Embryonic facial prominence (tissue), 1 donor: Measurements from ENCODE around the gene PDE4A.
"Not testable (repeated sequence)": the region's sequence is repeated elsewhere in the genome, so short reads cannot be mapped to it uniquely, and the experiment has no call there.

Source experiments
- DNase-seq: peaks from one replicate; pipeline ENCODE4 v3.0.0-alpha.2; 2016; ENCODE audit errors: extremely low spot score

Gene PDE4A

DNA sequence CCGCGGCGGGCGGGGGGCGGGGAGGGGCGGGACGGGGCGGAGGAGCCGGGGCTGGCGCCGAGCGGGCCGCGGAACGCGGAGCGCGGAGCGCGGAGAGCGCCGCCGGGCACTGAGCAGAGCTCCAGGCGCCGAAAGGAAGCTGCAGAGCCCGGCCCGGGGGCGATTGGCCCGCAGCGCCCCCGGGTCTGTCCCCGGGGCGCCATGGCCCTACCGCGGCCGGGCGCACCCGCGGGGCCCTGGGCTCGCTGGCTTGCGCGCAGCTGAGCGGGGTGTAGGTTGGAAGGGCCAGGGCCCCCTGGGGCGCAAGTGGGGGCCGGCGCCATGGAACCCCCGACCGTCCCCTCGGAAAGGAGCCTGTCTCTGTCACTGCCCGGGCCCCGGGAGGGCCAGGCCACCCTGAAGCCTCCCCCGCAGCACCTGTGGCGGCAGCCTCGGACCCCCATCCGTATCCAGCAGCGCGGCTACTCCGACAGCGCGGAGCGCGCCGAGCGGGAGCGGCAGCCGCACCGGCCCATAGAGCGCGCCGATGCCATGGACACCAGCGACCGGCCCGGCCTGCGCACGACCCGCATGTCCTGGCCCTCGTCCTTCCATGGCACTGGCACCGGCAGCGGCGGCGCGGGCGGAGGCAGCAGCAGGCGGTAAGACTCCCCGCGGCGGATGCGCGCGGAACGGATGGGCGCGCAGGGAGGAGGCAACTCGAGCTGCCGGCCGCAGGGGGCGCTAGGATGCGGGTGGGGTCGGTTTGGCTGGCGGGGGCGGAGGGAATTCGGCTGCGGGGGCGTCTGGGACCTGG, at the start of gene PDE4A:
Gene PDE4A, plus strand, starts transcription at position 95 of the 796 bp plus-strand sequence. Its CDS starts 227 bp downstream, at position 322.
- DNase-seq = no peak

GRCh38 chr19:10372690-10373089, 47.6 kb upstream of the PDE4A start:
- no peak for DNase-seq

DNA sequence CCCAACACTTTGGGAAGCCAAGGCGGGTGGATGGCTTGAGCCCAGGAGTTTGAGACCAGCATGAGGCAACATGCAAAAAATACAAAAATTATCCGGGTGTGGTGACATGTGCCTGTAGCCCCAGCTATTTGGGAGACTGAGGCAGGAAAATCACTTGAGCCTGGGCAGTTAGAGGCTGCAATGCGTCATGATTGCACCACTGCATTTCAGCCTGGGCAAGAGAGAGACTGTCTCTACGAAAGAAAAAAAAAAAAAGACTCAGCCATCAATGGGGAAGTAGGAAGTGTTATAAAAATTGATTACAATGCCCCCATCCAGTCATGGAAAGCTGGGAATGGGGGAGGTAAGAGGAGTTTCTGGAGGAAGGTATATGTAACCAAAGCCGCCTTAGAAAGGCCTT, 45.4 kb upstream of the PDE4A start:
- no peak for DNase-seq

DNA sequence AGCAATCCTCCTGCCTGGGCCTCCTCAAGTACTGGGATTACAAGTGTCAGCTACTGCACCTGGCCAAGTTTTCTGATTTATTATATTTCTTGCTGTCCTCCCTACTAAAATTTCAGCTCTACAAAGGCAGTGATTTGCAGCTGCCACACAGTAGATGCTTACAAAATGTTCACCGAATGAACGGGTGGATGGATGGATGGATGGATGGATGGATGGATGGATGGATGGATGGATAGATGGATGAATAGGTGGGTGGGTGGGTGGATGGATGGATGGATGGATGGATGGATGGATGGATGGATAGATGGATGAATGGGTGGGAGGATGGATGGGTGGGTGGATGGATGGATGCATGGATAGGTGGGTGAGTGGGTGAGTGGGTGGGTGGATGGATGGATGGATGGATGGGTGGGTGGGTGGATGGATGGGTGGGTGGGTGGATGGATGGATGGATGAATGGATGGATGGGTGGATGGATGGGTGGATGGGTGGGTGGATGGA, 43.1 kb upstream of the PDE4A start:
- not testable (repeated sequence) for DNase-seq

DNA sequence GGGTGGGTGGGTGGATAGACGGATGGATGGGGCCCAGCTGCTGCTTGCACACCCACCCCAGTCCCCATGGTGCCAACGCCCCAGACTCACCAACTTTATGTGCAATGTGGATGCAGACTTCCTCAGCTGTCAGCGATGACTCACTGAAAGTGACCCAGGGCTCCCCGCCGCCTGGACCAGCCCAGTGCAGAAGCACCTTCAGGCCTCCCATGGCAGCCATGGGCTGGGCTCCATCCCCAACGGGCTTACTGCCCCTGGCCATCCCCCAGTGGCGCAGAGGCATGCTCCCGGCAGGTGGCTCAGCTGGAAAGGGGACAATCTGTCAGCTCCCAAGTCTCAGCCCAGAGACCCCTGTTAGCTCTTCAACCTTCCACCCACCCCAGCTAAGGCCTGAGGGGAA, 42.2 kb upstream of the PDE4A start:
- no peak for DNase-seq

GRCh38 chr19:10379880-10380312, 40.4 kb upstream of the PDE4A start:
- DNase-seq = no peak

DNA sequence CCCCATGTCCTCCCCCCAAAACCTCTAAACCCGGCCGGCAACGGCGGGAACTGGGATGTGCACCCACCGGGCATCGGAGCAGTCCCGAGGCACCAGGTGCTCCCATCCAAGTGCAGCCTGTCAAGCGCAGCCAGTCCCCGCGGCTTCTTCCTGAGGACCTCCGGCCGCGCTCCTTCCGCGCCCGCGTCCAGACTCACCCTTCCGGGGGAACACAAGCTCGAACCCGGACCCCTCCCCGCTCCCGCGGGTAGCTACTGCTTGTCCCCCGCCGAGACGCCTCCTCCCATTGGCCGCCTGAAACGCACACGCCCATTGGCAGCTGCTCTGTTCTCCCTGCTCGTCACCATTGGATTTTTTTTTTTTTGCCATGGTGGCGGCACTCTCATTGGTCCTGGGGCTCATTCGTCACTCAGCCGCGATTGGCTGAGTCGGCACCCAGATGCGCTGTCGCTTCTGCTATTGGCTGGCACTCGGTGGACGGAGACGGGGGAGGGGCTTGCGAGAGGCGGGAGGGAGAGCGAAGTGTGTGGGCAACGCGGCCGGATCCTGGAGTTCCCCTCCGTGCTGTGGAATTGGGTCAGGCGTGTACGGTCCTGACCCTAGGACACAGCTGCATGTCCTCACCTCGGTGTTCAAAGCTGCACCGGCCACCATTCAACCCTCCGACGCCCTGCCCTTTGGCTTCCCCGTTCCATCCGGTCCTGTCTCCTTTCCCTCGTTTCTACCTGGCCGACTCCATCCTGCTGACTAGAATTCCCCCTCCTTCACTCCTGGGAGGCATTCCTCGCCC, 39.8 kb upstream of the PDE4A start, which contains the start of gene TYK2:
Gene TYK2, minus strand, starts transcription at position 260 of the 790 bp plus-strand sequence. CDS start 2,166 bp downstream, outside the sequence.
- peak; percentile 95 for DNase-seq

- DNase-seq = not testable (repeated sequence)
These were observed 37.2 kb upstream of the PDE4A start for GRCh38 chr19:10383223-10383499.

- no peak for DNase-seq
These were observed 35.8 kb upstream of the PDE4A start for GRCh38 chr19:10384580-10384979.

DNA sequence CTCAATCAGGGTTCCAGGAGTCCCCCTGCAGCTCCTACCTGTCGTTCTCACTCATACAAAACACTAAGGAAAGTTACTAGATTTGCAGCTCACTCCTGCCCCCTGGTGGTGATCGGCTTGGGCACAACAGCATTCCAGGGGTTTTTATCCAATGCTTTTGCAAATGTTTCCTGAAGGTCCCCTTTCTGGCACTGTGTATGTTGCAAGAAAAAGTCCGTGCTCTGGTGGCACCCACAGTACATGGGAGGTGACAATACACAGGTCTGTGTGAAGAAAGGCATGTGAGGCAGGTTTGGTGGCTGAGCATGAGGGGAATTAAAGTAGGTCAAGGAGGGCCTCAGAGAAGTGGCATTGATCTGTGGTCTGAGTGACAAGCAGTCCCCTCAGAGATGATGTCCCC, 31.4 kb upstream of the PDE4A start:
- peak; percentile 57 for DNase-seq

GRCh38 chr19:10389863-10390262, 30.5 kb upstream of the PDE4A start:
- DNase-seq = no peak

GRCh38 chr19:10390652-10391286, 29.6 kb upstream of the PDE4A start:
- no peak for DNase-seq

GRCh38 chr19:10392120-10392519, 28.2 kb upstream of the PDE4A start:
- DNase-seq = no peak

DNA sequence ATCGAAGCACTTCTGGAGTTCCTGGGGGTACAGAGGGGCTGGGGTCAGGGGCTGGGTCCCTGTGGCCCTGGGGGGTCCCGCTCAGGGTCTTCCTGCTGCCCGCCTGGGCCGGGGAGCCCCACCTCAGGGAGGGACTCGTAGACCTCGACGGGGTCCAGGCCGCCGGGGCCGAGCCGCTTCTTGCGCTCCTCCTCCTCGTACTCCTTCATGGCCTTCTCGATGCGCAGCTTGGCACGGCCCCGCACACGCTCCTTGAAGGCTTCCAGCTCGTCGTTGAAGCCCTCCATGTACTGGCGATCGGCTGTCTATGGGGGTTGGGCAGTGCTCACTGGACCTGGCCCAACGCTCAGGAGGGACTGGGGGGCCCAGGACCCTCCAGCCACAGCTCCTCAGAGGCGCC, 27.2 kb upstream of the PDE4A start:
- no peak for DNase-seq

- DNase-seq = no peak
These were observed 25.3 kb upstream of the PDE4A start for GRCh38 chr19:10395003-10395402.

DNA sequence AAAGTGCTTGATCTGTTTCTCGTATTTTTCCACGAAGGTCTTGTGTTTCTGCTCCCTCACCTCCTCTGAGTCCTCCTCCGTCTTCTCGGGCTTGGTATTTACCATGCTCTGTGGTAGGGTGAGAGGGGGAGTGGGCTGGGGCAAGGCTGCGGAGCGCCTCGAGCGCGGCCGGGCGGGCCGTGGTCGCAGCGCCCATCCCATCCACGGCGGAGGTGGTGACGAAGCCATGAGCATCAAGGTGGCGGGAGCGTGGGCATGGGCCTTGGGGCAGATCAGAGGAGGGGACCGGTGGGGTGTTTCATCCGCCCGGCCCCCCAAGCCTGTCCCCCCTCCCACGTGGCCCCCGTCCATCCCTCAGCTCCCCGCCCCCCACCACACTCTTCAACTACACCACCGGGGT, 24.9 kb upstream of the PDE4A start:
- no peak for DNase-seq

GRCh38 chr19:10395917-10396316, 24.4 kb upstream of the PDE4A start:
- DNase-seq = no peak

DNA sequence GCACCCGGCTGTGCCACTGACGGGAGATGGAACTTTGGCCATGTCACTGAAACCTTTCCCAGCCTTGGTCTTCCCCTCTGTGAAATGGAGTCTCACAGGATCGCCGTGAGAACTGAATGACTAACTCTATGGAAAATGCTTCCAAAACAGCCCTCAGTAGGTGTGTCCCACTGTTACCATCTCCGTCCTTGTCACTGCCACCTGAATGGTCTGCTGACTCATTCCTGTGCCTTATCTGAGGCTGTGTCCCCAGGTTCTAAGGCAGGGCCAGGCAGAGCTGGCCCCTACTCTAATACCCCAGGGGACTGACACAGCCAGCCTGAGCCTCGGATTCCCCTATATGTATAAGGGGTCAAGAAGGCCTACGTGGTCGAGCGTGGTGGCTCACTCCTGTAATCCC, 21.5 kb upstream of the PDE4A start:
- DNase-seq = no peak

GRCh38 chr19:10399340-10399739, 21.0 kb upstream of the PDE4A start:
- not testable (repeated sequence) for DNase-seq

DNA sequence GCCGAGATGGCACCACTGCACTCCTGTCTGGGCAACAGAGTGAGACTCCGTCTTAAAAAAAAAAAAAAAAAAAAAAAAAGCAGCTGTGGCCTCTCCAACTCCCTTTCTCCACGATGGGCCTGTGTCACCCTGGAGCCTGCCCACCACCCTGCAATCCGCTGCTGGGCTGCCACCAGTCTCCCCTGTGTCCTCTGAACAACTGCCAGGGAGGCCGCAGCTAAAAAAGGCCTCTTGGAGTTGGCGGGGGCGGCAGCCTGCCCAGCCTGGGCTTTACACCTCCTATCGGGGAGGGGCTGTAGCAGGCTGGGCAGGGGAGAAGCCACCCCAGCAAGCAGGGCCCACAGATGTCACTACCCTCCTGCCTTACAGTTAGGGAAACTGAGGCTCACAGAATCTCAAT, 20.5 kb upstream of the PDE4A start:
- DNase-seq = no peak

GRCh38 chr19:10402441-10403038, 17.8 kb upstream of the PDE4A start:
- no peak for DNase-seq
